NCI-H1436 (cell line): Measurements from ENCODE around the gene FNIP2.
"Not testable (repeated sequence)": the region's sequence is repeated elsewhere in the genome, so short reads cannot be mapped to it uniquely, and the experiment has no call there.

Source experiments
- DNase-seq: peaks from one replicate; lab custom pipeline; 2025; lab: John Stamatoyannopoulos, UW

The FNIP2 gene

GRCh38 chr4:158768555-158769174 lies at the start of gene FNIP2:
Gene FNIP2, plus strand, starts transcription at chr4:158769026. Its CDS starts 187 bp downstream, at chr4:158769213.
- peak; percentile 77 for DNase-seq

DNA sequence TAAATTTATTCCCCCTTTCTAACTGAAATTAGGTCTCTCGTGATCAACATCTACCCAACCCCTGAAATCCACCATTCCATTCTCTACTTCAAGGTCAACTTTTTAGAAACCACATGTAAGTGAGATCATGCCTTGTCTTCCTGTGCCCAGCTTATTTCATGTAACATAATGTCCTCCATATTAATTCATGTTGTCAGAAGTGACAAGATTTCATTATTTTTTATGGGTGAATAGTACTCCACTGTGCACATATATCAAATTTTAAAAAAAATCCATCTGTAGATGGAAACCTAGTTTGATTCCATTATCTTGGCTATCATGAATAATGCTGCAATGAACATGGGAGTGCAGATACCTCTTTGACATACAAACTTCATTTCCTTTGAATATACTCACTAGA lies 47.1 kb upstream of the FNIP2 start:
- DNase-seq, result no peak

- DNase-seq, result no peak
Measured at GRCh38 chr4:158722291-158722916, 46.4 kb upstream of the FNIP2 start.

GRCh38 chr4:158722917-158723793 lies 45.7 kb upstream of the FNIP2 start, which contains the start of gene PPID:
Gene PPID, minus strand, starts transcription at chr4:158723396. Its CDS starts 108 bp downstream, at chr4:158723288.
- DNase-seq, result peak; percentile 68

DNA sequence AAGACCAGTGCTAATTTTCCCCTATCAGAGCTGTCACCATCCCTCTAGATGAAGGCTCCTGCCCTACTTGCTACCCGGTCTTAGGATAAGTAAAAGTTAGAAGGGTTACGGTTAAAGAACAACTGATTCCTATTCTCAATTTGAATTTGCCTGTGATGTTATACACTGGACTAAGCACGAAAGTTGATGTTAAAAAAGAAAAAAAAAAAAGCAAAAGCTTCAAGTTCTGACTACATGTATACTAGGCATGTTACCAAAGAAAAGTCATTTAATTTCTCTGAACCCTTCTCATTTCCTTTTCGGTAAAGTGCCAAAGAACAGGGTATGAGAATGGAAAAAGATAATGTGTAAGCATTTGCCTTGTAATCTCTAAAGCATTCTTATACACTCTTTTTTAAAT lies 44.2 kb upstream of the FNIP2 start:
- DNase-seq, result no peak

GRCh38 chr4:158726633-158727032 lies 42.2 kb upstream of the FNIP2 start:
- no peak for DNase-seq

- no peak for DNase-seq
Measured at GRCh38 chr4:158728236-158728635, 40.6 kb upstream of the FNIP2 start.

GRCh38 chr4:158729716-158730559 lies 38.9 kb upstream of the FNIP2 start:
- peak; percentile 0 for DNase-seq

GRCh38 chr4:158738866-158739265 lies 30.0 kb upstream of the FNIP2 start:
- no peak for DNase-seq

DNA sequence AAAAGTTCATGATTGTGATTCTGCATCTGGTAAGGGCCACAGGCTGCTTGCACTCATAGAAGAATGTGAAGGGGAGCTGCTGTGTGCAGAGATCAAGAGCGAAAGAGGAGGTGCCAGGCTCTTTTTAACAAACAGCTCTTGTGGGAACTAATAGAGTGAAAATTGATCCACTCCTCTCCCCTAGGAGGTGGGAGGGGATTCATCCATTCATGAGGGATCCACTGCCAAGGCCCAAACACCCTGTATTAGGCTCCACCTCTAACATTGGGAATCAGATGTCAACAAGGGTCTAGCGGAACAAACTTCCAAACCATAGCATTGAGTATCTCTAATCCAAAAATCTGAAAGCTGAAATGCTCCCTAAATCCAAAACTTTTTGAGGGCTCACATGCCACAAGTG lies 29.2 kb upstream of the FNIP2 start:
- DNase-seq, result no peak

GRCh38 chr4:158741326-158742021 lies 27.4 kb upstream of the FNIP2 start:
- DNase-seq, result no peak

DNA sequence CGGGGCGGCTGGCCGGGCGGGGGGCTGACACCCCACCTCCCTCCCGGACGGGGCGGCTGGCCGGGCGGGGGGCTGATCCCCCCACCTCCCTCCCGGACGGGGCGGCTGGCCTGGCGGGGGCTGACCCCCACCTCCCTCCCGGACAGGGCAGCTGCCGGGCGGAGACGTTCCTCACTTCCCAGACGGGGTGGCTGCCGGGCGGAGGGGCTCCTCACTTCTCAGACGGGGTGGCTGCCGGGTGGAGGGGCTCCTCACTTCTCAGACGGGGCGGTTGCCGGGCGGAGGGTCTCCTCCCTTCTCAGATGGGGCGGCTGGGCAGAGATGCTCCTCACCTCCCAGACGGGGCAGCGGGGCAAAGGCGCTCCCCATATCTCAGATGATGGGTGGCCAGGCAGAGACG lies 22.3 kb upstream of the FNIP2 start:
- DNase-seq, result not testable (repeated sequence)

- no peak for DNase-seq
Measured at GRCh38 chr4:158750379-158750778, 18.4 kb upstream of the FNIP2 start.

GRCh38 chr4:158754385-158755180 lies 14.2 kb upstream of the FNIP2 start:
- DNase-seq, result no peak

- not testable (repeated sequence) for DNase-seq
Measured at GRCh38 chr4:158755819-158756218, 13.0 kb upstream of the FNIP2 start.

GRCh38 chr4:158756588-158756987 lies 12.2 kb upstream of the FNIP2 start:
- no peak for DNase-seq

DNA sequence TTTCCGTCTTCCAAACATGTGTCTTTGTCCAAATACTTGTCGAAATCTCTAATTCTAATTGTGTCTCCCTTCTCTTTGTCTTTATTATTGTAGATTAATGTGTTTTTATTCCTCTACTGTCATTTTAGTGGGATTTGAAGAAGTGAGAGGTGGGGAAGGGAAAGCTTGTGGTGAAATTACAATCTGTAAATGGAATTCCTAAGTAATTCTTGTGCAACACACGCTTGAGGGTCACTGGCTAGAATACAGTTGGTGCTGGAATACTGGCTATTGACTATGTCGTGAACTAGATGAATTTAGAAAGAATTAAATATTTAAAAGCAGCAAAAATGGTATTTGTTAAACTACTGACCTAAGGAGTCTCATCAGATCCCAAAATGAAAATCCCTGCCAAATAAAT lies 10.7 kb upstream of the FNIP2 start:
- no peak for DNase-seq

- no peak for DNase-seq
Measured at GRCh38 chr4:158758703-158759102, 10.1 kb upstream of the FNIP2 start.

DNA sequence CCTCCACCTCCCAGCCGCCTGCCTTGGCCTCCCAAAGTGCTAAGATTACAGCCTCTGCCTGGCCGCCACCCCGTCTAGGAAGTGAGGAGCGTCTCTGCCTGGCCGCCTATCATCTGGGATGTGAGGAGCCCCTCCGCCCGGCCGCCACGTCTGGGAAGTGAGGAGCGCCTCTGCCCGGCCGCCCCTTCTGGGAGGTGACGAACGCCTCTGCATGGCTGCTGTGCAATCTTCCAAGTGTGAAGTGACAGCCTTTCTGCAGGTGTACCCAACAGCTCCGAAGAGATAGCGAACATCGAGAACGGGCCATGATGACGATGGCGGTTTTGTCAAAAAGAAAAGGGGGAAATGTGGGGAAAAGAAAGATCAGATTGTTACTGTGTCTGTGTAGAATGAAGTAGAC lies 9.3 kb upstream of the FNIP2 start:
- DNase-seq, result not testable (repeated sequence)

- DNase-seq, result no peak
Measured at GRCh38 chr4:158760866-158761265, 8.0 kb upstream of the FNIP2 start.
